CD4-positive, alpha-beta T cell treated with Interleukin-1 beta for 1 hour (primary cell): ENCODE data around the gene HDAC9.

Experiments used
- DNase-seq, 2 donors: peaks; one replicate each; pipeline ENCODE4 v3.0.0-alpha.2; 2020 to 2022

Gene HDAC9

GRCh38 chr7:18740579-18740988 is 245.0 kb downstream of the HDAC9 start:
- DNase-seq, result no peak

- no peak for DNase-seq
Measured at GRCh38 chr7:18753972-18754610, 258.5 kb downstream of the HDAC9 start.

GRCh38 chr7:18754766-18755165 is 259.2 kb downstream of the HDAC9 start:
- no peak for DNase-seq

GRCh38 chr7:18755793-18756192 is 260.2 kb downstream of the HDAC9 start:
- DNase-seq, result no peak

GRCh38 chr7:18756378-18757050 is 261.0 kb downstream of the HDAC9 start:
- no peak for DNase-seq

- DNase-seq, result no peak
Measured at GRCh38 chr7:18760046-18760445, 264.5 kb downstream of the HDAC9 start.

- DNase-seq, result no peak
Measured at GRCh38 chr7:18760631-18761445, 265.3 kb downstream of the HDAC9 start.

- DNase-seq, result no peak
Measured at GRCh38 chr7:18762189-18762588, 266.6 kb downstream of the HDAC9 start.

- no peak for DNase-seq
Measured at GRCh38 chr7:18768256-18768655, 272.7 kb downstream of the HDAC9 start.

- DNase-seq, result no peak
Measured at GRCh38 chr7:18770154-18770811, 274.7 kb downstream of the HDAC9 start.

- DNase-seq, result no peak
Measured at GRCh38 chr7:18770822-18771221, 275.3 kb downstream of the HDAC9 start.

- no peak for DNase-seq
Measured at GRCh38 chr7:18771834-18772566, 276.5 kb downstream of the HDAC9 start.

GRCh38 chr7:18772567-18772965 is 277.0 kb downstream of the HDAC9 start:
- no peak for DNase-seq

GRCh38 chr7:18777314-18777713 is 281.8 kb downstream of the HDAC9 start:
- no peak for DNase-seq

GRCh38 chr7:18778594-18778993 is 283.0 kb downstream of the HDAC9 start:
- DNase-seq, result no peak

- no peak for DNase-seq
Measured at GRCh38 chr7:18780266-18780665, 284.7 kb downstream of the HDAC9 start.

GRCh38 chr7:18780938-18781337 is 285.4 kb downstream of the HDAC9 start:
- no peak for DNase-seq

GRCh38 chr7:18786196-18786727 is 290.7 kb downstream of the HDAC9 start:
- DNase-seq, result no peak

- no peak for DNase-seq
Measured at GRCh38 chr7:18786796-18787195, 291.2 kb downstream of the HDAC9 start.

- no peak for DNase-seq
Measured at GRCh38 chr7:18788026-18788425, 292.5 kb downstream of the HDAC9 start.

GRCh38 chr7:18792871-18793595 is 297.5 kb downstream of the HDAC9 start:
- no peak for DNase-seq

GRCh38 chr7:18796216-18796615 is 300.7 kb downstream of the HDAC9 start:
- DNase-seq, result no peak
